CD4-positive, alpha-beta T cell treated with Interferon gamma for 1 hour (primary cell): ENCODE results near the gene ABR.

Experiments used
- DNase-seq: peaks from one replicate; pipeline ENCODE4 v3.0.0-alpha.2; 2020

Gene ABR

GRCh38 chr17:1179818-1180742 lies at the start of gene ABR:
ABR (minus strand) TSS chr17:1179981; CDS start chr17:1179727, 254 bp downstream.
- peak; percentile 57 for DNase-seq

- DNase-seq, result peak; percentile 71
Observed at GRCh38 chr17:1229349-1229899, 49.6 kb upstream of the ABR start.

GRCh38 chr17:1228781-1229348 lies 49.1 kb upstream of the ABR start:
- no peak for DNase-seq

GRCh38 chr17:1227917-1228780 lies 48.4 kb upstream of the ABR start:
- peak; percentile 55 for DNase-seq

- DNase-seq, result no peak
Observed at GRCh38 chr17:1227365-1227764, 47.6 kb upstream of the ABR start.

- DNase-seq, result no peak
Observed at GRCh38 chr17:1226308-1226707, 46.5 kb upstream of the ABR start.

GRCh38 chr17:1224330-1224729 lies 44.5 kb upstream of the ABR start:
- no peak for DNase-seq

- no peak for DNase-seq
Observed at GRCh38 chr17:1223662-1224061, 43.9 kb upstream of the ABR start.

- no peak for DNase-seq
Observed at GRCh38 chr17:1222321-1222720, 42.5 kb upstream of the ABR start.

- DNase-seq, result no peak
Observed at GRCh38 chr17:1221209-1221608, 41.4 kb upstream of the ABR start.

GRCh38 chr17:1220346-1220745 lies 40.6 kb upstream of the ABR start:
- DNase-seq, result no peak

- DNase-seq, result no peak
Observed at GRCh38 chr17:1217089-1217385, 37.3 kb upstream of the ABR start.

- DNase-seq, result no peak
Observed at GRCh38 chr17:1216217-1217088, 36.7 kb upstream of the ABR start.

- no peak for DNase-seq
Observed at GRCh38 chr17:1212946-1213345, 33.2 kb upstream of the ABR start.

- no peak for DNase-seq
Observed at GRCh38 chr17:1211287-1211686, 31.5 kb upstream of the ABR start.

- no peak for DNase-seq
Observed at GRCh38 chr17:1208966-1209365, 29.2 kb upstream of the ABR start.

GRCh38 chr17:1206026-1206777 lies 26.4 kb upstream of the ABR start:
- DNase-seq, result peak; percentile 51

- no peak for DNase-seq
Observed at GRCh38 chr17:1203967-1204291, 24.1 kb upstream of the ABR start.

- DNase-seq, result peak; percentile 57
Observed at GRCh38 chr17:1203111-1203966, 23.6 kb upstream of the ABR start.

GRCh38 chr17:1202291-1202690 lies 22.5 kb upstream of the ABR start:
- no peak for DNase-seq
